ENCODE data around the gene KRT6A.
"Not testable (repeated sequence)": the region's sequence is repeated elsewhere in the genome, so short reads cannot be mapped to it uniquely, and the experiment has no call there.

Gene KRT6A

GRCh38 chr12:52496054-52496453 lies 3.0 kb upstream of the KRT6A start:
- DNase-seq (ENCODE audit: low read depth): no peak
- no peak overlapping the region for H3K4me3 ChIP-seq (ENCODE audit: low read length)
- no peak for TF ChIP-seq CTCF (conservative IDR thresholded peaks at IDR 0.05; ENCODE audit: low read depth, low read length)

GRCh38 chr12:52495389-52495788 lies 2.3 kb upstream of the KRT6A start:
- DNase-seq (ENCODE audit: low read depth): no peak
- TF ChIP-seq CTCF (conservative IDR thresholded peaks at IDR 0.05; ENCODE audit: low read depth, low read length): no peak
- no peak overlapping the region for H3K4me3 ChIP-seq (ENCODE audit: low read length)

GRCh38 chr12:52494518-52494917 lies 1.5 kb upstream of the KRT6A start:
- no peak for TF ChIP-seq CTCF (conservative IDR thresholded peaks at IDR 0.05; ENCODE audit: low read depth, low read length)
- no peak for DNase-seq (ENCODE audit: low read depth)
- no peak overlapping the region for H3K4me3 ChIP-seq (ENCODE audit: low read length)

GRCh38 chr12:52494100-52494499 lies 1.0 kb upstream of the KRT6A start:
- no peak for TF ChIP-seq CTCF (conservative IDR thresholded peaks at IDR 0.05; ENCODE audit: low read depth, low read length)
- no peak for DNase-seq (ENCODE audit: low read depth)
- H3K4me3 ChIP-seq (ENCODE audit: low read length): no peak overlapping the region

- H3K4me3 ChIP-seq (ENCODE audit: low read length); DNase-seq (ENCODE audit: low read depth): not testable (repeated sequence)
Observed at GRCh38 chr12:52492405-52492804, 652 bp downstream of the KRT6A start.

GRCh38 chr12:52491495-52491894 lies 1.6 kb downstream of the KRT6A start:
- DNase-seq (ENCODE audit: low read depth); H3K4me3 ChIP-seq (ENCODE audit: low read length): not testable (repeated sequence)

- H3K4me3 ChIP-seq (ENCODE audit: low read length): no peak overlapping the region
- TF ChIP-seq CTCF (conservative IDR thresholded peaks at IDR 0.05; ENCODE audit: low read depth, low read length): no peak
- no peak for DNase-seq (ENCODE audit: low read depth)
Observed at GRCh38 chr12:52488736-52489135, 4.3 kb downstream of the KRT6A start.

GRCh38 chr12:52487744-52488443 lies 5.2 kb downstream of the KRT6A start:
- not testable (repeated sequence) for DNase-seq (ENCODE audit: low read depth); H3K4me3 ChIP-seq (ENCODE audit: low read length)

- no peak overlapping the region for H3K4me3 ChIP-seq (ENCODE audit: low read length)
- no peak for DNase-seq (ENCODE audit: low read depth)
- TF ChIP-seq CTCF (conservative IDR thresholded peaks at IDR 0.05; ENCODE audit: low read depth, low read length): no peak
Observed at GRCh38 chr12:52487211-52487610, 5.8 kb downstream of the KRT6A start.

All from retinal pigment epithelial cell (primary cell).